ENCODE results near the gene NT5DC2.

Gene NT5DC2

GRCh38 chr3:52480768-52481715, 52.6 kb downstream of the NT5DC2 start:
- no peaks in the 10 kb centered on the region for H3K9me3 ChIP-seq (ENCODE audit: control insufficient read depth in 2 of 2, low read length in 2 of 2)
- H3K4me1 ChIP-seq (ENCODE audit: control insufficient read depth in 2 of 2, insufficient read depth in 2 of 2, low read length in 2 of 2): peaks cover 0 to 3% of the 10 kb centered on the region in 2 donors
- no peak overlapping the region for H3K27ac ChIP-seq (ENCODE audit: low read depth in 2 of 2, low read length in 2 of 2)
- H3K36me3 ChIP-seq (ENCODE audit: control insufficient read depth in 2 of 2, insufficient read depth in 2 of 2, low read length in 2 of 2): peaks cover 66 to 78% of the 10 kb centered on the region in 2 donors
- H3K27me3 ChIP-seq (ENCODE audit: control insufficient read depth in 2 of 2, insufficient read depth in 2 of 2, low read length in 2 of 2): no peaks in the 10 kb centered on the region
- no peak overlapping the region for H3K4me3 ChIP-seq (ENCODE audit: low read length in 2 of 2)
- no peak overlapping the region for H3K9ac ChIP-seq (ENCODE audit: low read depth in 1 of 2, low read length in 2 of 2)

DNA sequence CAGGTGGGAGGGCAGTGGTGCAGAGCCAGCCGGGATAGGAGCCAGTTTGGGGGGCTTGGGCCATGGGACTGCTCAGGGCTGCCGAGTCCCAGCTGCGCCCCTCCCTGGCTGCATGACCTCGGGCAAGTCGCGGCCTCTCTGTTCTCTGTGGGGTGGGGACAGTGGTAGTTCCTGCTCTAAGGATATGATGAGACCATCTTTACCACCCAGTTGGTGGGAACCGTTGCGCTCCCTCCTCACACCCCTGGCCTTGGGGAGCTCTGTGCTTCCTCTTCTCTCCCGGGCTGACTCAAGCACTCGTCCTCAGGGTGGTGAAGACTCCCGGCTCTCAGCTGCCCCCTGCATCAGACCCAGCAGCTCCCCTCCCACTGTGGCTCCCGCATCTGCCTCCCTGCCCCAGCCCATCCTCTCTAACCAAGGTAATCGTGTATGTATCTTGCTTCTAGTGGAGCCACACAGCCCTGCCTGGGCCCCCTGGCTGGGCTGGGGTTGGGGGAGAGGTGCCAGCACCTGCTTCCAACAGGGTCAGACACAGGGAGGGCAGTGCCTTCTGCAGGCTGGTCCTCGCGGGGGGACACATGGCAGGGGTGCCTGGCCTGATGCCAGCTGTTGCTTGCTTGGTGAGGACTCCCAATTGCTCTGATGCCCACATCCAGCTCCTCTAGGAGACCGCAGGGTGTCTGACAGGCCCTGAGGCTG, 53.6 kb downstream of the NT5DC2 start:
- H3K36me3 ChIP-seq (ENCODE audit: control insufficient read depth in 2 of 2, insufficient read depth in 2 of 2, low read length in 2 of 2): peaks cover 69 to 84% of the 10 kb centered on the region in 2 donors
- no peaks in the 10 kb centered on the region for H3K9me3 ChIP-seq (ENCODE audit: control insufficient read depth in 2 of 2, low read length in 2 of 2)
- H3K27me3 ChIP-seq (ENCODE audit: control insufficient read depth in 2 of 2, insufficient read depth in 2 of 2, low read length in 2 of 2): no peaks in the 10 kb centered on the region
- no peak overlapping the region for H3K27ac ChIP-seq (ENCODE audit: low read depth in 2 of 2, low read length in 2 of 2)
- H3K4me3 ChIP-seq (ENCODE audit: low read length in 2 of 2): no peak overlapping the region
- no peak overlapping the region for H3K9ac ChIP-seq (ENCODE audit: low read depth in 1 of 2, low read length in 2 of 2)
- H3K4me1 ChIP-seq (ENCODE audit: control insufficient read depth in 2 of 2, insufficient read depth in 2 of 2, low read length in 2 of 2): peaks cover 0 to 3% of the 10 kb centered on the region in 2 donors

DNA sequence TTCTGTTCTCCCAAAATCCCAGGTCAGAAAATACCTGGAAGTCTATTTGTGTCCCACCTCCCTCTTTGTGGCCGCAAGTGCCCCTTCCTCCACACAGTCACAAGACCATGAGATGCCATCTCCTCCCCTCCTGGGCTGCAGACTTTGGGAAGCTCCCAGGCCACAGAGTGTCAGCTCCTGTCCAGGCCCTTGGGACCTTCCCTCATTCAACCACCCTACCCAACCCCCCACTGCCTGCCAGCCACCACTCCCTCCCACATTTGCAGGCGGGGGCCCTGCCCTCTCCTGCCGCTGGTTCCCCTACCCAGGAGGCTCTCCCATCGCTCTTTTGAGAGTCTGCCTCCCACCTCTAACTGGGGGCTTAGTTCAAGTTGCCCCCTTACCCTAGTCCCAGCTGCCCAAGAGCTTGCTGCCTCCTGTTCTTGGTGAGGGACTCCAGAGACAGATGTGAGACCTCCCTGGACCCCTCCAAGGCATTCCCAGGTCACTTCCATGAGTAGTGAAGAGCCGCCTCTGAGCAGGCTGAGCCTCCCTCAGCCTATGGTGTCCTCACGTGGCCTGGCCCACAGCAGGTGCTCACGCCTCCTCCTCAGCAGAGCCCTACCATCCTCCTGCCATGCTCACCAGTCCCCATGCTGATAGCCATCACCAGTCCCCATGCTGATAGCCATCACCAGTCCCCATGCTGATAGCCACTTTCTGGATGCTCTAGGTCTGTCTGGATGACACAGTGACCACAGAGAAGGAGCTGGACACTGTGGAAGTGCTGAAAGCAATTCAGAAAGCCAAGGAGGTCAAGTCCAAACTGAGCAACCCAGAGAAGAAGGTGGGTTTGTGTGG, 54.4 kb downstream of the NT5DC2 start:
- no peaks in the 10 kb centered on the region for H3K9me3 ChIP-seq (ENCODE audit: control insufficient read depth in 2 of 2, low read length in 2 of 2)
- no peak overlapping the region for H3K4me3 ChIP-seq (ENCODE audit: low read length in 2 of 2)
- H3K27me3 ChIP-seq (ENCODE audit: control insufficient read depth in 2 of 2, insufficient read depth in 2 of 2, low read length in 2 of 2): no peaks in the 10 kb centered on the region
- no peak overlapping the region for H3K9ac ChIP-seq (ENCODE audit: low read depth in 1 of 2, low read length in 2 of 2)
- H3K27ac ChIP-seq (ENCODE audit: low read depth in 2 of 2, low read length in 2 of 2): no peak overlapping the region
- H3K36me3 ChIP-seq (ENCODE audit: control insufficient read depth in 2 of 2, insufficient read depth in 2 of 2, low read length in 2 of 2): peaks cover 73 to 84% of the 10 kb centered on the region in 2 donors
- H3K4me1 ChIP-seq (ENCODE audit: control insufficient read depth in 2 of 2, insufficient read depth in 2 of 2, low read length in 2 of 2): peaks cover 0 to 3% of the 10 kb centered on the region in 2 donors

DNA sequence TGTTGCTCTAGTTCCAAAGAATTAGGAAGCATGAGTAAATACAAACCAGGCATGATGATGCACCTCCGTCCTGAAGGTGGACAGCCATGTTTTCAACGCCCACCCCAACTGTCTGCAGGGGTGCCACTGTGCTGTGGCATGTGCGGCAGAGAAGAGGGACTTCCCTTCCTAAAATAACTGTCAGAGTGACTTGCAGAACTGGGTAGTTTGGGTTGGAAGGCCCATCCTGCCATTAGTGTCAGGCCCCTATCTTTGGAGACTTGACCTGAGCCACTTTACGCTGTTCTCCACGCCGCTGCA, 55.9 kb downstream of the NT5DC2 start:
- no peak overlapping the region for H3K9ac ChIP-seq (ENCODE audit: low read depth in 1 of 2, low read length in 2 of 2)
- no peaks in the 10 kb centered on the region for H3K27me3 ChIP-seq (ENCODE audit: control insufficient read depth in 2 of 2, insufficient read depth in 2 of 2, low read length in 2 of 2)
- H3K4me3 ChIP-seq (ENCODE audit: low read length in 2 of 2): no peak overlapping the region
- H3K4me1 ChIP-seq (ENCODE audit: control insufficient read depth in 2 of 2, insufficient read depth in 2 of 2, low read length in 2 of 2): peaks cover 0 to under 1% of the 10 kb centered on the region in 2 donors
- H3K36me3 ChIP-seq (ENCODE audit: control insufficient read depth in 2 of 2, insufficient read depth in 2 of 2, low read length in 2 of 2): peaks cover 84 to 88% of the 10 kb centered on the region in 2 donors
- no peak overlapping the region for H3K27ac ChIP-seq (ENCODE audit: low read depth in 2 of 2, low read length in 2 of 2)
- H3K9me3 ChIP-seq (ENCODE audit: control insufficient read depth in 2 of 2, low read length in 2 of 2): no peaks in the 10 kb centered on the region

DNA sequence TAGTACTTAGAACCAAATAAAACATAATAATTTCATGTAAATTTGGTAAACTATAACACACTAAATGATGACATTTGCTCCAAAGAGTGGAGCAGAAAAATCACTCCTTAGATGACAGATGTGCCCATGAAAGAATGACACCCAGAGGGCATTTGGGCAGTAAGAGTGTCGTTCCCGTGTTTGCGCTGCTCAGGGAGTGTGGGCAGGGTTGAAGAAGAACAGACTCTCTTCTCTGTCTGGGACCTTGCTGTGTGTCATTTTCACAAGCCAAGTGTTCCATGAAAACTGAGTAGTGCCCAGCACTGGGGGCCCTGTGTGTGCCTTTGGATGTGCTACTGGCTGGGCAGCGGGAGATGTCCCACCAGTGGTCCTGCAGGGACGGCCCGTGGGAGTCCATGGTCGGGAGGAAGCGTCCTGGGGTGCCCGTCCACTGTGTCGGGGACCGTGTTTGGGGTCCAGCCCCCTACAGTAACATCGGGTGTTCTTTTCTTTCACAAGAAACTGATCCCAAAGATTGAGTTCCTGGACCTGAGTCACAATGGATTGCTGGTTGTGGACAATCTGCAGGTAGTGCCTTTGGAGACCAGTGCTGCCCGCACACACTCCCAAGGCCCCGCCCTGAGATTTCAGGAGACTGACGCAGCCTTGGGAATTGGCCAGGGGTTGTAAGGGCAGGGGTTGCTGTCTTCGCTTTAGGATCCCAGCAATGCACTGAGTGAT, 56.4 kb downstream of the NT5DC2 start:
- no peaks in the 10 kb centered on the region for H3K9me3 ChIP-seq (ENCODE audit: control insufficient read depth in 2 of 2, low read length in 2 of 2)
- H3K9ac ChIP-seq (ENCODE audit: low read depth in 1 of 2, low read length in 2 of 2): no peak overlapping the region
- no peaks in the 10 kb centered on the region for H3K27me3 ChIP-seq (ENCODE audit: control insufficient read depth in 2 of 2, insufficient read depth in 2 of 2, low read length in 2 of 2)
- peaks cover 84 to 87% of the 10 kb centered on the region in 2 donors for H3K36me3 ChIP-seq (ENCODE audit: control insufficient read depth in 2 of 2, insufficient read depth in 2 of 2, low read length in 2 of 2)
- no peak overlapping the region for H3K4me3 ChIP-seq (ENCODE audit: low read length in 2 of 2)
- H3K4me1 ChIP-seq (ENCODE audit: control insufficient read depth in 2 of 2, insufficient read depth in 2 of 2, low read length in 2 of 2): peaks cover 0 to 3% of the 10 kb centered on the region in 2 donors
- H3K27ac ChIP-seq (ENCODE audit: low read depth in 2 of 2, low read length in 2 of 2): no peak overlapping the region
